Right atrium auricular region (tissue), 2 donors: ENCODE measurements around the gene FNBP1. TPM values are rescaled to one million over a fixed set of nuclear protein-coding genes. Genes with fewer than 3 reads are reported as not detected.

Experiments
- DNase-seq: peaks from one replicate; pipeline ENCODE4 v3.0.0-alpha.2; 2019; ENCODE audit warnings: low spot score
- H3K27ac ChIP-seq, 2 donors: fragments of 200-600 bp; sonication (generic); 1 replicate in 1 of 2; 2 replicates in 1 of 2; pipeline ENCODE4 v1.5.1; 2016 to 2019
- H3K27me3 ChIP-seq, 2 donors: fragments of 200-600 bp; sonication (generic); one replicate each; pipeline versions ENCODE4 v1.5.1 to v1.6.0; 2017 to 2019
- H3K36me3 ChIP-seq: fragments of 200-600 bp; sonication (generic); one replicate; pipeline ENCODE4 v1.5.1; 2016
- H3K4me1 ChIP-seq, 2 donors: fragments of 200-600 bp; sonication (generic); one replicate each; pipeline versions ENCODE4 v1.5.1 to v1.6.0; 2017 to 2019
- H3K4me3 ChIP-seq, 2 donors: fragments of 200-600 bp; sonication (generic); 1 replicate in 1 of 2; 2 replicates in 1 of 2; pipeline ENCODE4 v1.5.1; 2017 to 2019; ENCODE audit warnings: mild to moderate bottlenecking in 1 of 2, moderate library complexity in 1 of 2
- H3K9me3 ChIP-seq, 2 donors: fragments of 200-600 bp; sonication (generic); one replicate each; pipeline ENCODE4 v1.5.1; 2019
- total RNA-seq, 2 donors: library from RNA; depleted of rRNA; stranded (reverse); fragments of >200 nt; gene quantifications; one replicate each; pipeline ENCODE4 v1.1.0, GENCODE V29; 2016
- TF ChIP-seq, protein P1 (sequence below), 2 donors: fragments of 200-600 bp; sonication (generic); IDR thresholded peaks; one replicate each; pipeline ENCODE4 v1.5.1; 2019; ENCODE audit warnings: antibody characterized with exemption in 2 of 2

The FNBP1 gene
- total RNA-seq, 2 donors from 2014 or later = 18.0 to 24.1 TPM

DNA sequence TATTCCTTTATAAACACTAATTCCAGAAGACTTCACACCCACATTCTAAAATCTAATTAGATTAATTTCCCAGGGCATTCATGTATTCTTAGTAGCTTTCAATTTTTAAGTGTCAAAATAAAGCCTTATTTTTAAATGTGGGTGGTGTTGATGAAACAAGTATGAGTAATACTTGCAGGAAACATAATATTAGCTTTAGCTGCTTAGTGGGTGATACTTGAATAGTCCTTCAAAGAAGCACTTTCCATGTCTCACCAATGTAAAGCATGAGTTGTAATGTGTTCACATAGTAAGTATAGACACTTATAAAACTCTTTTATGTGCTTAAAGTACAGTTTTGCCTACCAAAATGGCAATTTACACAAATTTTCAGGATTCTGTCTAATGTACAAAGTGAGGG, 6.9 kb downstream of the FNBP1 start:
- TF ChIP-seq, protein P1, sequence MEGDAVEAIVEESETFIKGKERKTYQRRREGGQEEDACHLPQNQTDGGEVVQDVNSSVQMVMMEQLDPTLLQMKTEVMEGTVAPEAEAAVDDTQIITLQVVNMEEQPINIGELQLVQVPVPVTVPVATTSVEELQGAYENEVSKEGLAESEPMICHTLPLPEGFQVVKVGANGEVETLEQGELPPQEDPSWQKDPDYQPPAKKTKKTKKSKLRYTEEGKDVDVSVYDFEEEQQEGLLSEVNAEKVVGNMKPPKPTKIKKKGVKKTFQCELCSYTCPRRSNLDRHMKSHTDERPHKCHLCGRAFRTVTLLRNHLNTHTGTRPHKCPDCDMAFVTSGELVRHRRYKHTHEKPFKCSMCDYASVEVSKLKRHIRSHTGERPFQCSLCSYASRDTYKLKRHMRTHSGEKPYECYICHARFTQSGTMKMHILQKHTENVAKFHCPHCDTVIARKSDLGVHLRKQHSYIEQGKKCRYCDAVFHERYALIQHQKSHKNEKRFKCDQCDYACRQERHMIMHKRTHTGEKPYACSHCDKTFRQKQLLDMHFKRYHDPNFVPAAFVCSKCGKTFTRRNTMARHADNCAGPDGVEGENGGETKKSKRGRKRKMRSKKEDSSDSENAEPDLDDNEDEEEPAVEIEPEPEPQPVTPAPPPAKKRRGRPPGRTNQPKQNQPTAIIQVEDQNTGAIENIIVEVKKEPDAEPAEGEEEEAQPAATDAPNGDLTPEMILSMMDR (IDR thresholded peaks at IDR 0.05) = no peak
- DNase-seq = no peak
- peak overlapping the region in 1 of 2 donors; percentile 23 for H3K27ac ChIP-seq
- H3K4me3 ChIP-seq = no peak overlapping the region
- H3K4me1 ChIP-seq = peaks cover 0 to 30% of the 10 kb centered on the region in 2 donors
- no peaks in the 10 kb centered on the region for H3K27me3 ChIP-seq
- H3K36me3 ChIP-seq = no peaks in the 10 kb centered on the region
- no peaks in the 10 kb centered on the region for H3K9me3 ChIP-seq

DNA sequence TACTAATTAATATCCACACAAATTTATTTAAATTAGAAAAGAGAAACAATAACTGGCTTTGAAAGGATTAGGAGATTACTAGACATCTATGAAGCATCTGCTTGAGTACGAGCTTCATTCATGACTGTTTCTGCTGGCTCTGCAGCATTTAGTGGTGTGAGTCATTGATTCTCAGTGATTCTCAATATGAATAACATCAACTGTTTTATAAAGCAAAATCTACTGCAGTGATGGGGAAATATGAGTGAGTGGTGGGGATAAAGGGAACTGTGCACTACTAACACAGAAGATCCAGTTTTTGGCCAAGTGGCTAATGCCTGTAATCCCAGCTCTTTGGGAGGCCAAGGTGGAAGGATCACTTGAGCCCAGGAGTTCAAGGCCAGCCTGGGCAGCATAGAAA, 8.4 kb downstream of the FNBP1 start:
- TF ChIP-seq, protein P1 (IDR thresholded peaks at IDR 0.05) = no peak
- DNase-seq = no peak
- no peaks in the 10 kb centered on the region for H3K36me3 ChIP-seq
- H3K27me3 ChIP-seq = no peaks in the 10 kb centered on the region
- no peak overlapping the region for H3K27ac ChIP-seq
- no peak overlapping the region for H3K4me3 ChIP-seq
- H3K4me1 ChIP-seq = peaks cover 0 to 39% of the 10 kb centered on the region in 2 donors
- no peaks in the 10 kb centered on the region for H3K9me3 ChIP-seq

DNA sequence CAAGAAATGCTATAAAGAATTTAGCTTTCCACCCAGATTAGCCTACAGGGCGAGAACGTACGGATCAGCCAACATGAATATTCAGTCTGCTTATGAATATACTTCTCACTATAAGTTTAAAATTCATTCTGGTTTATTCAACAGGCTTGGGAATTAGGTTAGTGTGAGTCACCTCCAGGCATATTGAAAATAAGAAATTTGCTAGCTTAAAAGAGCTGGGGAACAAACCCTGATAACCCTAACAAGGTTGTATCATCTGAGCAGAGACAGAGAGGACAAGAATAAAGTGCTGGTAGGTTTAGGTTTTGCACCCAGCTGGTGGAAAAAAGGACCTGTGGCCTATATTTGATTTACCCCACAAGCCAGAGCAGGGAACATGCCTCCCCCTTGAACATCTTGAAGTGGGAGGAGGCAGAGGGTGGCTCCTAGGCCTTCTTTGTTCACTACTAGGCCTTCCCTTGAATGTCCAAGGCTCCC, 12.3 kb downstream of the FNBP1 start:
- Histone ChIP-seq H3K9me3 (no peaks in the 10 kb centered on the region), H3K4me1 (peaks cover 0 to 44% of the 10 kb centered on the region in 2 donors), H3K27ac (no peak overlapping the region), H3K36me3 (no peaks in the 10 kb centered on the region), H3K27me3 (no peaks in the 10 kb centered on the region), H3K4me3 (no peak overlapping the region)
- TF ChIP-seq, protein P1 (IDR thresholded peaks at IDR 0.05) = no peak
- DNase-seq = no peak

DNA sequence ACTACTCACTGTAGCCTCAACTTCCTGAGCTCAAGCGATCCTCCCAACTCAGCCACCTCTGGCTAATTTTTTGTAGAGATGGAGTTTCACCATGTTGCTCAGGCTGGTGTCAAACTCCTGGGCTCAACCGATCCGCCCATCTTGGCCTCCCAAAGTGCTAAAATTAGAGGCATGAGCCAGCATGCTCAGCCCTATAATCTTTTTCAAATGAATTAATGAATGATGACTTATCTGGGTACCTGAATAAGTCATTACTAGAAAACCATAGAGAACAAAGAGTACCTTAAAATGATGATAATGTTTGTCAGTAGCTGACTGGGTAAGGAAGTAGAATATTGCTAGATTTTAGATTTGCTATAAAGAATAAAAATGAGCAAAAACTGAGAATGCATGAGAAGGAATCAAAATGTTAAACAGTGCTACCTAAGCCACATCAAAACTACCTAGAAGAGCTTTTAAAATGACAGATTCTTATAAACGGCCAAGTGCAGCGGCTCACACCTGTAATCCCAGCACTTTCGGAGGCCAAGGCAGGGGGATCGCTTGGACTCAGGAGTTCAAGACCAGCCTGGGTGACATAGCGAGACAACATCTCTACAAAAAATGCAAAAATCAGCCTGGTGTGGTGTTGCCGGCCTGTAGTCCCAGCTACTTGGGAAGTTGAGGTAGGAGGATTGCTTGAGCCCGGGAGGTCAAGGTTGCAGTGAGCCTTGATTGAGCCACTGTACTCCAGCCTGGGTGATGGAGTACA, 13.6 kb downstream of the FNBP1 start:
- no peak for DNase-seq
- Histone ChIP-seq H3K4me3 (no peak overlapping the region), H3K27ac (no peak overlapping the region), H3K27me3 (no peaks in the 10 kb centered on the region), H3K9me3 (no peaks in the 10 kb centered on the region), H3K36me3 (no peaks in the 10 kb centered on the region), H3K4me1 (peaks cover 0 to 35% of the 10 kb centered on the region in 2 donors)
- TF ChIP-seq, protein P1 (IDR thresholded peaks at IDR 0.05) = no peak

DNA sequence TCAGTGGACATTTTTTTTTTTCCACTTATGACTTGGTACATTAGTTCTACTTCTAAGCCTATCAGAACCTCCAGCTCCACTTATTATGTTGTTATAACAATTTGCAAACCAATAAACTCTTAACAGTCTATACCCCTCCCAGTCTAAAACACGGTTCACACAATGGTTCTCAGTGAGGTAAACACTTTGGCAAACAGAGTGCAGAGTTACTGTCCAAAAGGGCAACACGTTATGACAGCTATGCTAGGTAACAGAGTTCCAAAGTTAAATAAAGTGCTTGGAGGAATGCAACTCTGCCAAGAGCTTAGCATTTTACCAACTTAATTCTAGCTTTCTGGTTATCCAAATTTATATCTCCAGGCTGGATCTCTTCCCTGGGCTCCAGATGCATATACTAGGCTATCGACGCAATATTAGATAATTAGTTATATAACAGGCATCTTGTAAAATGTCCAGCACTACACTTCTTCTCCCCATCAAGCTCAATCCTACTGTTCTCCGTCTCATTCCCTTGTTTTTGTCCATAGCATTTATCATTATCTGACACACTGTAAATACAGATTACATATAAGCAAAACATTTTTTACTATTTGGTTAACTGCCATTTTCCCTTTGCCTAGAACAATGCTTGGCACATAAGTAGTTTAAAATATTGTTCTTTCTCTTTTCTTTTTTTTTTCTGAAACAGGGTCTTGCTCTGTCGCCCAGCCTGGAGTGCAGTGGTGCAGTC, 14.3 kb downstream of the FNBP1 start:
- no peaks in the 10 kb centered on the region for H3K9me3 ChIP-seq
- no peak overlapping the region for H3K27ac ChIP-seq
- H3K36me3 ChIP-seq = no peaks in the 10 kb centered on the region
- TF ChIP-seq, protein P1 (IDR thresholded peaks at IDR 0.05) = no peak
- peaks cover 0 to 35% of the 10 kb centered on the region in 2 donors for H3K4me1 ChIP-seq
- no peaks in the 10 kb centered on the region for H3K27me3 ChIP-seq
- no peak overlapping the region for H3K4me3 ChIP-seq
- no peak for DNase-seq
